C4-2B (cell line): ENCODE data around the gene UPK1A.

Experiments
- ZFX ChIP-seq: fragments of 450-650 bp; IDR thresholded peaks from 2 replicates; pipeline ENCODE4 v1.6.1; 2017
- TF ChIP-seq, protein P1 (sequence below): fragments of 450-650 bp; conservative IDR thresholded peaks from 2 replicates; pipeline ENCODE4 v1.5.1; 2017; ENCODE audit warnings: mild to moderate bottlenecking

DNA sequence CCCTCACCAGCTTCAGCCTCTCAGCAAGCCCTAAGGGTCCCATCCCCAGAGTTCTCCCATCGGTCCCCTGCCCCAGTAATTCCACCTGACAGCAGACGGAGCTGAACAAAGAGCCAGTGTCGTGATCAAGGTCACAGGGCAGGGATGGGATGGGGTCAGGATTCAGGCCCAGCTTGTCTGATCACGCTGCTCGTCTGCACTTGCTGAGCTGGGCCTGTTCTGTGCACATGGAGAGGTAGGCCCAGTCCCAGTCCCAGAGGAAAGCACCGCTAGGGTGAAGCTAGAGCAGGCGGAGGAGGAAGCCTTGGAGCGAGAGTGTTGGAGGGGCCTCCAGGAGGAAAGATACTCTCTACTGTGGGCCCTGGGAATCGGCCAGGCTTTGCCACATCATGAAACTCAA is 44.6 kb upstream of the UPK1A start:
- TF ChIP-seq, protein P1, sequence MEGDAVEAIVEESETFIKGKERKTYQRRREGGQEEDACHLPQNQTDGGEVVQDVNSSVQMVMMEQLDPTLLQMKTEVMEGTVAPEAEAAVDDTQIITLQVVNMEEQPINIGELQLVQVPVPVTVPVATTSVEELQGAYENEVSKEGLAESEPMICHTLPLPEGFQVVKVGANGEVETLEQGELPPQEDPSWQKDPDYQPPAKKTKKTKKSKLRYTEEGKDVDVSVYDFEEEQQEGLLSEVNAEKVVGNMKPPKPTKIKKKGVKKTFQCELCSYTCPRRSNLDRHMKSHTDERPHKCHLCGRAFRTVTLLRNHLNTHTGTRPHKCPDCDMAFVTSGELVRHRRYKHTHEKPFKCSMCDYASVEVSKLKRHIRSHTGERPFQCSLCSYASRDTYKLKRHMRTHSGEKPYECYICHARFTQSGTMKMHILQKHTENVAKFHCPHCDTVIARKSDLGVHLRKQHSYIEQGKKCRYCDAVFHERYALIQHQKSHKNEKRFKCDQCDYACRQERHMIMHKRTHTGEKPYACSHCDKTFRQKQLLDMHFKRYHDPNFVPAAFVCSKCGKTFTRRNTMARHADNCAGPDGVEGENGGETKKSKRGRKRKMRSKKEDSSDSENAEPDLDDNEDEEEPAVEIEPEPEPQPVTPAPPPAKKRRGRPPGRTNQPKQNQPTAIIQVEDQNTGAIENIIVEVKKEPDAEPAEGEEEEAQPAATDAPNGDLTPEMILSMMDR, result no peak
- no peak for TF ChIP-seq ZFX
